Neural cell (in vitro differentiated cells): ENCODE measurements around the gene ARHGAP6. TPM values are rescaled to one million over a fixed set of nuclear protein-coding genes. Genes with fewer than 3 reads are reported as not detected.

Experiments
- H2AFZ ChIP-seq: fragments of 200-600, 300-800 bp; sonication (generic), shearing (Covaris generic); 2 replicates; pipeline ENCODE4 v1.6.0; 2014; ENCODE audit warnings: low read depth, mild to moderate bottlenecking, antibody characterized with exemption, low read length, moderate library complexity
- H3F3A ChIP-seq: fragments of 200-600 bp; shearing (Covaris generic); 2 replicates; pipeline ENCODE4 v1.6.1; 2016; ENCODE audit warnings: mild to moderate bottlenecking, moderate library complexity, mixed read lengths, antibody characterized with exemption, low read length; ENCODE audit not compliant: insufficient read depth, poor library complexity, severe bottlenecking
- H3K27ac ChIP-seq: fragments of 200-600, 300-800 bp; sonication (generic), shearing (Covaris generic); 2 replicates; pipeline ENCODE4 v1.5.1; 2014; ENCODE audit warnings: mild to moderate bottlenecking, low read length, moderate library complexity
- H3K27me3 ChIP-seq: fragments of 300-800, 200-600 bp; sonication (generic), shearing (Covaris generic); 2 replicates; pipeline ENCODE4 v1.6.0; 2014; ENCODE audit warnings: mild to moderate bottlenecking, low read depth, low read length, moderate library complexity; ENCODE audit not compliant: insufficient read depth
- H3K36me3 ChIP-seq: fragments of 300-800, 200-600 bp; sonication (generic), shearing (Covaris generic); 2 replicates; pipeline ENCODE4 v1.5.1; 2014; ENCODE audit warnings: mild to moderate bottlenecking, antibody characterized with exemption, low read length, moderate library complexity; ENCODE audit not compliant: insufficient read depth
- H3K4me2 ChIP-seq: fragments of 300-800, 200-600 bp; sonication (generic), shearing (Covaris generic); 2 replicates; pipeline ENCODE4 v1.6.0; 2014; ENCODE audit warnings: mild to moderate bottlenecking, low read length
- H3K4me3 ChIP-seq: fragments of 300-800, 200-600 bp; sonication (generic), shearing (Covaris generic); 2 replicates; pipeline ENCODE4 v1.5.1; 2014; ENCODE audit warnings: mild to moderate bottlenecking, low read length, moderate library complexity
- H3K79me2 ChIP-seq: fragments of 200-600 bp; shearing (Covaris generic); replicated peaks from 2 replicates; pipeline ENCODE4 v1.6.0; 2014; ENCODE audit warnings: mild to moderate bottlenecking, low read length, moderate library complexity; ENCODE audit not compliant: insufficient read depth
- H3K9ac ChIP-seq: fragments of 300-800, 200-600 bp; sonication (generic), shearing (Covaris generic); 2 replicates; pipeline ENCODE4 v1.6.1; 2016; ENCODE audit warnings: mild to moderate bottlenecking, low read length, mixed read lengths
- H3K9me2 ChIP-seq: fragments of 200-600 bp; shearing (Covaris generic); 2 replicates; pipeline ENCODE4 v1.6.1; 2016; ENCODE audit warnings: mild to moderate bottlenecking, low read length, mixed read lengths; ENCODE audit not compliant: insufficient read depth
- H3K9me3 ChIP-seq: fragments of 200-600, 300-800 bp; sonication (generic), shearing (Covaris generic); 2 replicates; pipeline ENCODE4 v1.6.1; 2016; ENCODE audit warnings: mild to moderate bottlenecking, mixed run types, low read length, moderate library complexity, mixed read lengths
- H4K20me1 ChIP-seq: fragments of 200-600 bp; shearing (Covaris generic); 2 replicates; pipeline ENCODE4 v1.6.1; 2016; ENCODE audit warnings: mild to moderate bottlenecking, mixed run types; ENCODE audit not compliant: insufficient read depth
- EP300 ChIP-seq: fragments of 450-650 bp; conservative IDR thresholded peaks from 2 replicates; pipeline ENCODE4 v1.6.1; 2014; ENCODE audit warnings: antibody characterized with exemption, mild to moderate bottlenecking, moderate library complexity; ENCODE audit not compliant: poor library complexity, severe bottlenecking
- EZH2 ChIP-seq: fragments of 200-600, 300-800 bp; shearing (Covaris generic), sonication (generic); IDR thresholded peaks from 2 replicates; pipeline ENCODE4 v1.6.1; 2014; ENCODE audit warnings: antibody characterized with exemption, low read length, borderline replicate concordance, mild to moderate bottlenecking; ENCODE audit not compliant: insufficient read depth, poor library complexity, severe bottlenecking
- MXI1 ChIP-seq: fragments of 450-650 bp; conservative IDR thresholded peaks from 2 replicates; pipeline ENCODE4 v1.6.1; 2014; ENCODE audit warnings: antibody characterized with exemption, mild to moderate bottlenecking; ENCODE audit not compliant: poor library complexity, severe bottlenecking
- POLR2AphosphoS5 ChIP-seq: IDR thresholded peaks from 2 replicates; pipeline ENCODE4 v1.6.1; 2012
- RAD21 ChIP-seq: fragments of 450-650 bp; conservative IDR thresholded peaks from 2 replicates; pipeline ENCODE4 v1.6.1; 2014; ENCODE audit warnings: antibody characterized with exemption, mild to moderate bottlenecking, moderate library complexity
- SMC3 ChIP-seq: fragments of 450-650 bp; conservative IDR thresholded peaks from 2 replicates; pipeline ENCODE4 v1.6.1; 2014; ENCODE audit warnings: antibody characterized with exemption, mild to moderate bottlenecking, moderate library complexity; ENCODE audit not compliant: poor library complexity
- TAF1 ChIP-seq: IDR thresholded peaks from 2 replicates; pipeline ENCODE4 v1.6.1; 2012; ENCODE audit warnings: low read depth
- polyA plus RNA-seq: library from polyadenylated mRNA; depleted of rRNA; stranded (reverse); fragments of >200 nt; gene quantifications from 2 replicates; pipeline ENCODE4 v1.2.3, GENCODE V29; 2014
- TF ChIP-seq, protein P1 (sequence below): IDR thresholded peaks from 2 replicates; pipeline ENCODE4 v1.6.1; 2012; ENCODE audit warnings: borderline replicate concordance
- TF ChIP-seq, protein P2 (sequence below): fragments of 450-650 bp; IDR thresholded peaks from 2 replicates; pipeline ENCODE4 v1.5.1; 2014; ENCODE audit warnings: antibody characterized with exemption, mild to moderate bottlenecking, moderate library complexity; ENCODE audit not compliant: poor library complexity, severe bottlenecking

ARHGAP6 gene
- polyA plus RNA-seq, 1 donor from 2014 or later = 0.40 TPM

DNA sequence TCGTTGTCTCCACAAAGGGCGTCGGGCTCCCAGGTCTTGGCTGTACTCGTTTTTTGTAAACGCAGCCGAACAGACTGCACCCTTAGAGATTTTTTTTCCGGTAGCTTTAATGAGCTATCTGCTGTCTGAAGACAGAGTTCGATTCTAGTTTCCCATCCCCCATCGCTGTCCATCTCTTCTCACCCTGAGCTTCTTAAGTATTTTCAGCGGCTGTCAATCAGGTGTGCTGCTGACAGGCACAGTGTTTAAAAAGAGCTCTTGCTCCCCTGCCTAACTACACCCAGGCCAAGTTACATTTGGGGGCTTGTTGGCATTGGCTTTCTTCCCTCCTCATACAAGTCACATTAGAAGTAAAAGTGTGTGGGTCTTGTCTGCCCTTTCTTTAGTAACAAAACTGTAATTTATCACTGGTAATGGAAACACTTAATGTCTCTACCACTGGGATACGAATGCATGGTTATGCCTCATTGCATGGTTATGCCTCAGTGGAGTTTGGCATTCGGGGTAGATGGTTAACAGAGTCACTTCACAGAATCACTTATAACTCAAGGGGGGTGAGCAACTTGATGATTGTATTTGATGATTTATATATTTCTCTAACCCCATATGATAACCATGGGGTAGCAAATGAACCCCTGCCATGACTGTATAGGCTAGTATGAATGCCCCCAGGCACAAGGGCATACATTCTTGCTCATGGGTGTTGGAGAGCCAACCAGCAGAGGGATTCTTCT, 1.4 kb upstream of the ARHGAP6 start:
- no peak overlapping the region for H2AFZ ChIP-seq
- no peak overlapping the region for H3K27ac ChIP-seq
- H3K9ac ChIP-seq = no peak overlapping the region
- no peaks in the 10 kb centered on the region for H3K9me3 ChIP-seq
- TF ChIP-seq TAF1 (no peak), RAD21 (no peak), SMC3 (no peak), POLR2AphosphoS5 (no peak), EZH2 (no peak), MXI1 (no peak), EP300 (no peak)
- TF ChIP-seq, protein P1, sequence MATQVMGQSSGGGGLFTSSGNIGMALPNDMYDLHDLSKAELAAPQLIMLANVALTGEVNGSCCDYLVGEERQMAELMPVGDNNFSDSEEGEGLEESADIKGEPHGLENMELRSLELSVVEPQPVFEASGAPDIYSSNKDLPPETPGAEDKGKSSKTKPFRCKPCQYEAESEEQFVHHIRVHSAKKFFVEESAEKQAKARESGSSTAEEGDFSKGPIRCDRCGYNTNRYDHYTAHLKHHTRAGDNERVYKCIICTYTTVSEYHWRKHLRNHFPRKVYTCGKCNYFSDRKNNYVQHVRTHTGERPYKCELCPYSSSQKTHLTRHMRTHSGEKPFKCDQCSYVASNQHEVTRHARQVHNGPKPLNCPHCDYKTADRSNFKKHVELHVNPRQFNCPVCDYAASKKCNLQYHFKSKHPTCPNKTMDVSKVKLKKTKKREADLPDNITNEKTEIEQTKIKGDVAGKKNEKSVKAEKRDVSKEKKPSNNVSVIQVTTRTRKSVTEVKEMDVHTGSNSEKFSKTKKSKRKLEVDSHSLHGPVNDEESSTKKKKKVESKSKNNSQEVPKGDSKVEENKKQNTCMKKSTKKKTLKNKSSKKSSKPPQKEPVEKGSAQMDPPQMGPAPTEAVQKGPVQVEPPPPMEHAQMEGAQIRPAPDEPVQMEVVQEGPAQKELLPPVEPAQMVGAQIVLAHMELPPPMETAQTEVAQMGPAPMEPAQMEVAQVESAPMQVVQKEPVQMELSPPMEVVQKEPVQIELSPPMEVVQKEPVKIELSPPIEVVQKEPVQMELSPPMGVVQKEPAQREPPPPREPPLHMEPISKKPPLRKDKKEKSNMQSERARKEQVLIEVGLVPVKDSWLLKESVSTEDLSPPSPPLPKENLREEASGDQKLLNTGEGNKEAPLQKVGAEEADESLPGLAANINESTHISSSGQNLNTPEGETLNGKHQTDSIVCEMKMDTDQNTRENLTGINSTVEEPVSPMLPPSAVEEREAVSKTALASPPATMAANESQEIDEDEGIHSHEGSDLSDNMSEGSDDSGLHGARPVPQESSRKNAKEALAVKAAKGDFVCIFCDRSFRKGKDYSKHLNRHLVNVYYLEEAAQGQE = no peak
- TF ChIP-seq, protein P2, sequence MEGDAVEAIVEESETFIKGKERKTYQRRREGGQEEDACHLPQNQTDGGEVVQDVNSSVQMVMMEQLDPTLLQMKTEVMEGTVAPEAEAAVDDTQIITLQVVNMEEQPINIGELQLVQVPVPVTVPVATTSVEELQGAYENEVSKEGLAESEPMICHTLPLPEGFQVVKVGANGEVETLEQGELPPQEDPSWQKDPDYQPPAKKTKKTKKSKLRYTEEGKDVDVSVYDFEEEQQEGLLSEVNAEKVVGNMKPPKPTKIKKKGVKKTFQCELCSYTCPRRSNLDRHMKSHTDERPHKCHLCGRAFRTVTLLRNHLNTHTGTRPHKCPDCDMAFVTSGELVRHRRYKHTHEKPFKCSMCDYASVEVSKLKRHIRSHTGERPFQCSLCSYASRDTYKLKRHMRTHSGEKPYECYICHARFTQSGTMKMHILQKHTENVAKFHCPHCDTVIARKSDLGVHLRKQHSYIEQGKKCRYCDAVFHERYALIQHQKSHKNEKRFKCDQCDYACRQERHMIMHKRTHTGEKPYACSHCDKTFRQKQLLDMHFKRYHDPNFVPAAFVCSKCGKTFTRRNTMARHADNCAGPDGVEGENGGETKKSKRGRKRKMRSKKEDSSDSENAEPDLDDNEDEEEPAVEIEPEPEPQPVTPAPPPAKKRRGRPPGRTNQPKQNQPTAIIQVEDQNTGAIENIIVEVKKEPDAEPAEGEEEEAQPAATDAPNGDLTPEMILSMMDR = no peak
- H3K9me2 ChIP-seq = no peaks in the 10 kb centered on the region
- H4K20me1 ChIP-seq = no peaks in the 10 kb centered on the region
- no peaks in the 10 kb centered on the region for H3F3A ChIP-seq
- H3K4me3 ChIP-seq = no peak overlapping the region
- H3K79me2 ChIP-seq = no peaks in the 10 kb centered on the region
- no peaks in the 10 kb centered on the region for H3K36me3 ChIP-seq
- H3K4me2 ChIP-seq = no peak overlapping the region
- peaks cover 44% of the 10 kb centered on the region for H3K27me3 ChIP-seq

GRCh38 chrX:11666164-11666563, 444 bp upstream of the ARHGAP6 start:
- Histone ChIP-seq H3K36me3 (no peaks in the 10 kb centered on the region), H3K4me3 (peak overlapping the region; percentile 74), H3K27ac (no peak overlapping the region), H3K9me3 (no peaks in the 10 kb centered on the region), H3F3A (no peaks in the 10 kb centered on the region), H4K20me1 (no peaks in the 10 kb centered on the region), H3K79me2 (no peaks in the 10 kb centered on the region), H3K9ac (no peak overlapping the region), H3K9me2 (no peaks in the 10 kb centered on the region), H2AFZ (no peak overlapping the region), H3K27me3 (peaks cover 44% of the 10 kb centered on the region), H3K4me2 (no peak overlapping the region)
- TF ChIP-seq POLR2AphosphoS5 (no peak), EP300 (no peak), SMC3 (no peak), MXI1 (no peak), EZH2 (no peak), TAF1 (no peak), RAD21 (no peak)
- TF ChIP-seq, protein P1 = no peak
- TF ChIP-seq, protein P2 = no peak
